Measurements from ENCODE around the gene PDE1A.
A peak's percentile ranks its signal among the peaks of the same experiment; 100 is the strongest.

Gene PDE1A

DNA sequence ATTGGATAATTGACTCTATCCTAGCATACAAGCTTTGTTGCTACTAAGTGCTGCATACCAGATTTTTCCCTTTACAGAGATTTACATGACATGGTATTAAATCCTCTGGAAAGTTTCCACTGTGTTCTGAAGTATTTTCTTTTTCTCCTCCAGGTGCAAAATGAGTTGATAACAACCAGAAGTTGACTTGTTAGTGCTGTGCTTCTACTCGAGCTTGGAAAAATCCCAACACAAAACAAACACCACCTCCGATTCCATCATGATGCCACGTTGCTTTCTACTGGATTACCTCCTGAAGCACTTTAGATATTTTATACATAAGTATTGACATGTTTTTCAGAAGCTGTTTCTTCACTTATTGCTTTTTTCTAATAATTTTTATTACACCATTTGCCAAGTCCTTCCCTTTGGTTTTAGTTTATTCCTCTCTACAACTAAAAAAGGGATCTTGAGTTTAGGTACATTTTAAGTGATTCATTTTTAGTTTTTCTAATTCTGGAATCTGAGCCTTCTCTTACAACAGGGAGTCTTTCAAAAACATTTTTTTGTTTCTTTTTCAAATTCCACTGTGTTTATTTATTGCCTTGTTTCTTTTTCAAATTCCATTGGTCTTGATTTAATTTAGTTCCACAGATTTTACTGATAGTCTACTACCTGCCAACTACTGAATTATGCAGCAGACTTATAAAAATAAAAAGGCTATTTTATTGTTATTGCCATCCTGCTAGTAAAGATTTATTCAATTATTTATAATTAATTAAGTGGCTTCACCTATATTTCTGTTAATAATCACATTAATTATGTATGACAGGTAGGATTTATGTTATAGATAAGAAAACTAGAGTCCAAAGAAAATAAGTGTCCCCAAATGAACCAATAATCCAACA lies 297.8 kb downstream of the PDE1A start:
- no peak for DNase-seq (ENCODE audit: low spot score)

DNA sequence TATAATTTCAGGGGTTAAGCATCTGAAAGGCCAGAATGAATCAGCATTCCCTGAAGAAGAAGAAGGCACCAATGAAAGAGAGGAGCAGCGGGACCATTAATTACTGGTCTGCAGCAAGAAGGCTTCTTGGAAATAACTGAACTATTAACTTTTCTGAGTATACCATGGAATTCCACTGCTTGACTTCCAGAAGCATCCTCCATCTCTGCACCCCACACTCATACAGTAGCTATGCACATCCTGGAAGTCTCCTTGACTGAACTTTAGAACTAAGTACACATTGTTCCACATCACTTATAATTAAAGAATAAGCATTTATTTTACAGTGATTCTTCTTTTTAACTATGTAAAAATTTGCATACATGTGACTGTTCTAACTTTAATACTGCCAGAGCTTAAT lies 309.6 kb downstream of the PDE1A start:
- no peak for DNase-seq (ENCODE audit: low spot score)

DNA sequence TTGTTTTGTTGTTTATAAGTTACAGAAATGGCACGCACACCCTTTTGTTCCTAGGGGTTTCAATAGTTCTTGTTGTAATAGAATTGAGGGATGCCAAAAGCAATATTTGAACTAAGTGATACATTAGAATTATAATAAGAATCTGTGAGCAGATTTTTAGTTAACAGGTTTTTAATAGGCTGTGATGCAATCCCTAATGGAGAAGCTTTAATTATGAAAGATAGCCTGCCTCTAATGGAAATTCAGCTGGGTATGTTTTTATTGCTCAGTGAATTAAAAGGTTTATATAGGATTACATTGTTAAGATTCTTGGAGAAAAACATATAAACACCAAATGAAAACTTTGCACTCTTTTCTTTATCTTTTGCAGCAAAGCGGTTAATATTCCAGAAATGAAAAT lies 310.1 kb downstream of the PDE1A start:
- DNase-seq (ENCODE audit: low spot score), result no peak

DNA sequence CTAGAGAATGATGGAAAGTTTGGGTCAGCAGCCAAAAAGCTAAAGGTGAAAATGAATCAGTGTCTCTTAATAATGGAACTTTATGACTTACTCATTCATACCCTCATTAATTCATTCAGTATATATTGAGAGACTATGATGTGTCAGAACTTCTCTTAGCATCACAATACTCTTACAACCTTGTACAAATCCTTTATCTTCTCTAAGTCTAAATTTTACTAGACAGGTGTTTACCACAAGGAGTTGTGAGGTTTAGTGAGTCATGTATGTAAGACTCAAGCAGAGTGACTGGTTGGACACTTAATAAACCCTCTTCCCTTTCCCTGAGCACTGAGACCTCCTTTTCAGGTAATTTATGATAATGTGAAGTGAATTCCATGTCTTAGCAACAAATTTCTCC lies 311.6 kb downstream of the PDE1A start:
- no peak for DNase-seq (ENCODE audit: low spot score)

DNA sequence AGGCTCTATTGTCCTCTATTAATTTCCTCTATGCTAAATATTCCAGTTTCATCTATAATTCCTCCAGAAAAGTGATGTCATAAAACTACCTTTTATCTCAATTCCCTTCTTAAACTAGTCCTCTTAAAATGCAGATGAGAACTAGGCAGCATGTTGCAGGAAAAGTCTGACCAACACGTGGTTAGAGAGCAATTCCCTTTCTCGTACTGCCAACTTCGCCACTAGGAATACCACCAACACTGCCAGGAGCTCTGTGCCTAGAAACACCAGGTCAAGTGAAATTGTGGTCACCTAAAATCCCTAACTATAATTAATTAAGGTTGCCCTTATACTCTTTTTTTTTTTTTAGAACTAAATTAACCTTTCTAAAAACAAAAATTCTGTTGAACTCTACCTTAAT lies 313.5 kb downstream of the PDE1A start:
- DNase-seq (ENCODE audit: low spot score), result no peak

DNA sequence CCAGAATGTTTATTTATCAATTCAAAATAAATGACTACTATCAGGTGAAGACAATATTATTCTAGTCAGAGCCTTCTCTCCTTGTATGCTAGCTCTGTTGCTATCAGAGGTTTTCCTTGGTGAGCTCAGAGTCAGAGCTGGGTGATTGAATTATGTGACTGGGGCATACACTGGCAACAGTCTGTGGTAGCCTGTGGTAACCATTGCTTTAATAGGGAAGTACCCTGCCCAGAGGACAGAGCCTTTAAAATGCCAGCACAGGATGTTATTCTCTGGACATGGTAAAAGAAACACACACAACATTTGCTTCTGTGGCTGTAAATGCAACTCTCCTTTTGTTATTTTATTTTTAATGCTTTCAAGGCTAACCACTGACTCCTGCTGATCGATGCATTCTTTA lies 316.5 kb downstream of the PDE1A start:
- DNase-seq (ENCODE audit: low spot score), result no peak

DNA sequence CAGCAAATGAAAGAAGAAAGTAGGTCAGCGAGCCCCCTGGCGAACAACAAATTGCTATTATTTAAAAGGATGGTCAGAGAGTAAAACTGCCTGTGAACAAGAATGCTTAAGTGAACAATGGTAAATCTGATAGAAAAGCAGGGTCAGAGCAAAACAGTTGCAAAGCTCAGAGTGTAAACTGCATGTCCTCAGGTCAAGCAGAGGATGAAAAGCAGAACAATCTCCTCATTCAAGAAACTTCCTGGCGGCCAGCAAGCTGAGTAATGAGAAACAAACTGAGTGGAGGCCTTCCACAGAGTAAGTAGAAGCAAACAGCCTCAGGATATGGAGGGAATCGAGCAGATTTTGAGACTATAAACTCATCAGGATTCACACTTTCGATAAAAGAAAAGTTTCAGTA lies 323.3 kb downstream of the PDE1A start:
- no peak for DNase-seq (ENCODE audit: low spot score)

DNA sequence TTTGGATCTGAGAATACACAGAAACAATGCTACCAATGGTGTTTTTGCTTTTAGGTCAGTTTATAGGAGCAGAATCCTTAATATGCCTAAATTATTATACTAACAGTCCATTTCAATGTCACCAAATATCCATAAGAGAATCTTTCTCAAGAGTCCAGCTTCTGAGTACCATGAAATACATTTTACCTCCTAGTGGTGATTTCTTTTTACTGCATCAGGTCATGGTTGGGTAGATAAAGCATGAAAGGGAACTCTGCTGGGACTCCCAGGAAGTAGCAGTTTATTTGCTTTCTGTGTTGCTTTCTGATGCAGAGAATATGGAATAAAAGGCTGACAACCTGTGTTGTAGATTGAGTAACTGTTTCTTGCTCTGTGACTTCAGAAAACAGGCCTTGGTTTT lies 325.6 kb downstream of the PDE1A start:
- peak; percentile 15 for DNase-seq (ENCODE audit: low spot score)

DNA sequence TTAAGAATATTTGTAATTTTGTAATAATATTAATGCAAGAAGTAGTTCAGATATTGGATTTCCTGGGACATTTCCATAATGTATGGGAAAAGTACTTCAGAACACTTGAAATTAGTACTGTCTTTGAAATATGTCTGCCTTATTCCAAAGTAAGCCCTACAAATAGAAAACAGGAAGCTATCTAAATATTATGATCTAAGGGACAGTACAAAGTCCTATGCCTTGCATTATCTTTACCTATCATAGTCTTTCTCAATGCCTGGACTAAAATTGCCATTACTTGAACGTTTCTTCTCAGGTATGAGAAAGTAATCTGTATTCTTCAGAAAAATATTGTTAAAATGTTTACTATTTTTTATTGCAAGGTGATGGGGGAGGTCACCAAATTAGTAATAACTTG lies 328.2 kb downstream of the PDE1A start:
- DNase-seq (ENCODE audit: low spot score), result no peak

DNA sequence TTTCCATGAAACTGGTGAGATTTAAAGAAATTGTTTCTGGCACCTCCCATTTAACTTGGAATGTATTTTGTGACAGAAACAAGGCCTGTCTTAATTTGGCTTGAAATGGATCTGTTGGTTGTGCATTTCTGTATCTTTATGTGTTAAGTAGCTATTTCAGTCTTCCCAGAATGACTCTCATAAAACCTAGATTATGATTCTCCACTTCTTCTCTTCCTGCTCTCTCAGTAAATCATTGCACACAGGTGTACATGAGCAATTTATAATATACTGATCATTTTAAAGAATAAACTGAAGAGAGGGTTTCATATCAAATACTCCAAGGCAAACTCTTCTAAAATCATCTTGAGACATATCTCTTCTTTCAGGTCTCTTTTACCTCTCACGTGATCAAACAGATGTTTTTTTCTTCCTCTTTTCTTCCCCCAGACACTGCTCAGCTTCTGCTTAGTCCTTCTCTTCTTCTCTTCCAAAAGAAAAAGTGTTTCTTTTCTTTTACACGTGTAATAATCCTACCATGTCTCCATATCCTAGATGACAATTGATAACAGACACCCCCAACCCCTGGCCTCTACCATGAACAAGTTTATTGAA lies 329.2 kb downstream of the PDE1A start:
- no peak for DNase-seq (ENCODE audit: low spot score)

DNA sequence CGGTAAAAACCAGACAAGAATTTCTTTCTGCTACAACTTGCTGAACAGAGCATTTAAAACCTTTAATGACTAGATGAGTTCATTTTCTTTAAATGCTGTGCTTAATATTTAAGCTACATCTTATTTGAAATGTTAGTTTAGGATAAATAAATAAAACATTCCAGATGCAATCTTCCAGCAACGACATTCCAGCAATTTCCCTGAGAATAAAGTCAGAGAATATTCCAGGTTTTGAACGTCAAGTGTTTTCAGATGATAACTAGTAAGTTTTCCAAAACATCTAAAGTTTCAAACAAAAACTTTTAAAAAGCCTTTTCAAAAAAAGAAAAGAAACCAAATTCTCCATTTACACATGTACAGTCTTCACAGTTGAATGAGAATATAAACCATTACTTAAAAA lies 336.4 kb downstream of the PDE1A start:
- no peak for DNase-seq (ENCODE audit: low spot score)

Measured in HuH-7 (cell line).